ENCODE results near the gene IMP4. TPM values are rescaled to one million over a fixed set of nuclear protein-coding genes. Genes with fewer than 3 reads are reported as not detected.

IMP4 gene
- total and polyA plus RNA-seq, 2 donors (not counting 1 experiment from before 2014, with no cell fraction given), result 102 to 164 TPM

GRCh38 chr2:130369311-130369964, 26.7 kb downstream of the IMP4 start:
- Histone ChIP-seq H3K27me3 (replicated peaks in 1 of 4; ENCODE audit: control extremely low read depth in 1 of 4, control insufficient read depth in 3 of 4, insufficient read depth in 4 of 4, low read length in 3 of 4) (no peaks in the 10 kb centered on the region), H3K9ac (ENCODE audit: low read length) (no peak overlapping the region), H2AFZ (ENCODE audit: insufficient read depth, low read depth, low read length, poor library complexity, severe bottlenecking) (no peak overlapping the region), H3K36me3 (replicated peaks in 1 of 2; ENCODE audit: control extremely low read depth in 1 of 2, control insufficient read depth in 1 of 2, extremely low read depth in 1 of 2, insufficient read depth in 2 of 2, low read length in 1 of 2) (no peaks in the 10 kb centered on the region), H3K9me3 (ENCODE audit: control extremely low read depth in 1 of 3, control insufficient read depth in 2 of 3, insufficient read depth in 1 of 3, low read length in 2 of 3) (peaks cover 0 to 8% (median 0%) of the 10 kb centered on the region in 3 donors), H3K4me1 (ENCODE audit: control insufficient read depth in 2 of 2, insufficient read depth in 2 of 2, low read length in 2 of 2) (peaks cover 21 to 43% of the 10 kb centered on the region in 2 donors), H4K20me1 (ENCODE audit: control insufficient read depth, insufficient read depth, low read length, poor library complexity, severe bottlenecking) (peaks cover 15% of the 10 kb centered on the region), H3K27ac (ENCODE audit: low read length in 2 of 2) (no peak overlapping the region), H3K4me3 (ENCODE audit: control extremely low read depth in 1 of 5, extremely low read depth in 1 of 5, insufficient read depth in 1 of 5, low read depth in 2 of 5, low read length in 4 of 5) (no peak overlapping the region), H3K79me2 (ENCODE audit: control insufficient read depth, insufficient read depth, low read length) (peaks cover 30% of the 10 kb centered on the region), H3K4me2 (replicated peaks; ENCODE audit: low read depth, low read length, poor library complexity, severe bottlenecking) (no peak overlapping the region)
- no peaks in the 10 kb centered on the region for H3K9me3 Mint-ChIP-seq (ENCODE audit: insufficient read depth)
- intact Hi-C loops (cut with micrococcal nuclease), result no loop called here
- TF ChIP-seq EZH2 (IDR thresholded peaks at IDR 0.05; ENCODE audit: borderline replicate concordance, insufficient read depth, low read depth, low read length, poor library complexity, severe bottlenecking) (no peak), CTCF (IDR thresholded peaks at IDR 0.05) (no peak)
- ChIA-PET POLR2A (no interaction called here), CTCF (interaction anchor here (1.7 kb wide), 1 partner anchor 26 kb away, joined by 7 read pairs; the partner anchor contains the start of gene IMP4)
- no peak overlapping the region for H3K4me3 Mint-ChIP-seq
- DNase-seq (no peak), ATAC-seq (ENCODE audit: low read depth) (no peak)
- peaks cover 7% of the 10 kb centered on the region for H3K27me3 Mint-ChIP-seq
- peaks cover 39% of the 10 kb centered on the region for H3K4me1 Mint-ChIP-seq
- H3K27ac Mint-ChIP-seq, result peak overlapping the region; percentile 56

- CTCF ChIA-PET, result interaction anchor here (1.7 kb wide), 1 partner anchor 27 kb away, joined by 7 read pairs; the partner anchor contains the start of gene IMP4
- H3K4me1 Mint-ChIP-seq, result peaks cover 44% of the 10 kb centered on the region
Measured at GRCh38 chr2:130369965-130370341, 27.3 kb downstream of the IMP4 start.

More at GRCh38 chr2:130369965-130370341, 27.3 kb downstream of the IMP4 start:
- peak overlapping the region; percentile 56 for H3K27ac Mint-ChIP-seq
- Histone ChIP-seq H3K27ac (ENCODE audit: low read length in 2 of 2) (no peak overlapping the region), H3K9me3 (ENCODE audit: control extremely low read depth in 1 of 3, control insufficient read depth in 2 of 3, insufficient read depth in 1 of 3, low read length in 2 of 3) (peaks cover 0 to 8% (median 0%) of the 10 kb centered on the region in 3 donors), H3K4me3 (ENCODE audit: control extremely low read depth in 1 of 5, extremely low read depth in 1 of 5, insufficient read depth in 1 of 5, low read depth in 2 of 5, low read length in 4 of 5) (no peak overlapping the region), H3K4me2 (replicated peaks; ENCODE audit: low read depth, low read length, poor library complexity, severe bottlenecking) (no peak overlapping the region), H3K79me2 (ENCODE audit: control insufficient read depth, insufficient read depth, low read length) (peaks cover 30% of the 10 kb centered on the region), H3K36me3 (replicated peaks in 1 of 2; ENCODE audit: control extremely low read depth in 1 of 2, control insufficient read depth in 1 of 2, extremely low read depth in 1 of 2, insufficient read depth in 2 of 2, low read length in 1 of 2) (peaks cover 0 to 1% of the 10 kb centered on the region in 2 experiments), H3K27me3 (replicated peaks in 1 of 4; ENCODE audit: control extremely low read depth in 1 of 4, control insufficient read depth in 3 of 4, insufficient read depth in 4 of 4, low read length in 3 of 4) (no peaks in the 10 kb centered on the region), H3K9ac (ENCODE audit: low read length) (no peak overlapping the region), H3K4me1 (ENCODE audit: control insufficient read depth in 2 of 2, insufficient read depth in 2 of 2, low read length in 2 of 2) (peaks cover 21 to 47% of the 10 kb centered on the region in 2 donors), H4K20me1 (ENCODE audit: control insufficient read depth, insufficient read depth, low read length, poor library complexity, severe bottlenecking) (peaks cover 15% of the 10 kb centered on the region), H2AFZ (ENCODE audit: insufficient read depth, low read depth, low read length, poor library complexity, severe bottlenecking) (no peak overlapping the region)
- DNase-seq (no peak), ATAC-seq (ENCODE audit: low read depth) (no peak)
- intact Hi-C loops (cut with micrococcal nuclease), result loop anchor here (5.0 kb wide), 1 partner anchor 1122 kb away; the partner anchor contains the start of gene MZT2A
- H3K4me3 Mint-ChIP-seq, result peak overlapping the region; percentile 32
- POLR2A ChIA-PET, result no interaction called here
- TF ChIP-seq CTCF (IDR thresholded peaks at IDR 0.05), result no peak
- no peak for TF ChIP-seq EZH2 (IDR thresholded peaks at IDR 0.05; ENCODE audit: borderline replicate concordance, insufficient read depth, low read depth, low read length, poor library complexity, severe bottlenecking)
- H3K27me3 Mint-ChIP-seq, result peaks cover 7% of the 10 kb centered on the region
- 92% methylated on average over 5 of the region's 5 CpGs for WGBS (ENCODE audit: insufficient coverage)
- H3K9me3 Mint-ChIP-seq (ENCODE audit: insufficient read depth), result no peaks in the 10 kb centered on the region

Measured in B cell (primary cell).